GM23248 (cell line): Measurements from ENCODE around the gene ASPSCR1. TPM values are rescaled to one million over a fixed set of nuclear protein-coding genes. Genes with fewer than 3 reads are reported as not detected.

Experiments used
- DNase-seq: peaks from one replicate; pipeline ENCODE4 v3.0.0-alpha.2; 2015
- H2AFZ ChIP-seq: fragments of 200-600 bp; sonication (generic); 2 replicates; pipeline ENCODE4 v1.6.1; 2016; ENCODE audit warnings: antibody characterized with exemption
- H3F3A ChIP-seq: fragments of 200-600 bp; sonication (generic); 2 replicates; pipeline ENCODE4 v1.6.1; 2016; ENCODE audit warnings: mild to moderate bottlenecking, antibody characterized with exemption, mixed run types; ENCODE audit not compliant: insufficient read depth
- H3K27ac ChIP-seq: fragments of 200-600 bp; sonication (generic); 2 replicates; pipeline ENCODE4 v1.5.1; 2016; ENCODE audit warnings: mild to moderate bottlenecking
- H3K27me3 ChIP-seq: fragments of 200-600 bp; sonication (generic); replicated peaks from 2 replicates; pipeline ENCODE4 v1.6.1; 2016; ENCODE audit warnings: mild to moderate bottlenecking; ENCODE audit not compliant: insufficient read depth
- H3K36me3 ChIP-seq: fragments of 200-600 bp; sonication (generic); 2 replicates; pipeline ENCODE4 v1.6.1; 2016; ENCODE audit warnings: low read depth, mild to moderate bottlenecking
- H3K4me1 ChIP-seq: fragments of 200-600 bp; sonication (generic); 2 replicates; pipeline ENCODE4 v1.6.1; 2016; ENCODE audit warnings: mild to moderate bottlenecking; ENCODE audit not compliant: insufficient read depth
- H3K4me2 ChIP-seq: fragments of 200-600 bp; sonication (generic); one replicate; pipeline ENCODE4 v1.6.1; 2016; ENCODE audit warnings: mild to moderate bottlenecking; ENCODE audit not compliant: unreplicated experiment
- H3K4me3 ChIP-seq: fragments of 200-600 bp; sonication (generic); 2 replicates; pipeline ENCODE4 v1.5.1; 2016; ENCODE audit warnings: mild to moderate bottlenecking
- H3K79me2 ChIP-seq: fragments of 200-600 bp; sonication (generic); 2 replicates; pipeline ENCODE4 v1.6.1; 2016; ENCODE audit warnings: mild to moderate bottlenecking; ENCODE audit not compliant: insufficient read depth
- H3K9ac ChIP-seq: fragments of 200-600 bp; sonication (generic); 2 replicates; pipeline ENCODE4 v1.6.1; 2016; ENCODE audit warnings: mild to moderate bottlenecking
- H3K9me2 ChIP-seq: fragments of 200-600 bp; sonication (generic); 2 replicates; pipeline ENCODE4 v1.6.1; 2016; ENCODE audit warnings: mixed run types, mild to moderate bottlenecking, moderate library complexity; ENCODE audit not compliant: insufficient read depth
- H3K9me3 ChIP-seq: fragments of 200-600 bp; sonication (generic); one replicate; pipeline ENCODE4 v1.6.1; 2017; ENCODE audit warnings: low read depth
- H4K20me1 ChIP-seq: fragments of 200-600 bp; sonication (generic); 2 replicates; pipeline ENCODE4 v1.6.0; 2016; ENCODE audit not compliant: insufficient read depth
- EZH2 ChIP-seq: fragments of 200-600 bp; sonication (generic); IDR thresholded peaks from 2 replicates; pipeline ENCODE4 v1.6.1; 2018; ENCODE audit warnings: antibody characterized with exemption, mild to moderate bottlenecking; ENCODE audit not compliant: insufficient read depth, poor library complexity, severe bottlenecking
- EZH2phosphoT487 ChIP-seq: fragments of 200-600 bp; sonication (generic); IDR thresholded peaks from 2 replicates; pipeline ENCODE4 v1.6.1; 2018; ENCODE audit warnings: antibody characterized with exemption, moderate library complexity, mild to moderate bottlenecking, low read depth; ENCODE audit not compliant: insufficient read depth
- WGBS, 2 experiments: methylation state at CpG; one replicate each; pipeline ENCODE4 v1.1.6; 2015 to 2017; ENCODE audit warnings: low lambda C conversion rate in 2 of 2, low coverage in 1 of 2; ENCODE audit errors: missing lambda C conversion rate in 2 of 2; 5-methylcytosine and 5-hydroxymethylcytosine counted together
- in situ Hi-C: fragments of 300-500 bp; cut with MboI; formaldehyde crosslinking; loops from 2 replicates; pipeline ENCODE4 v1.15.0; 2020
- polyA plus RNA-seq: library from polyadenylated mRNA; unstranded; fragments of >200 nt; fragmentation: Nextera tagmentation; extraction: Ambion mirVana; gene quantifications from 2 replicates; pipeline ENCODE4 v1.2.1, GENCODE V29; 2016
- total RNA-seq: library from RNA; depleted of rRNA; stranded (reverse); fragments of >200 nt; shearing (Covaris generic); gene quantifications from 2 replicates; pipeline ENCODE4 v1.2.3, GENCODE V29; 2014

The ASPSCR1 gene
- total and polyA plus RNA-seq, 2 experiments from 2014 or later, result 20.6 to 23.5 TPM

GRCh38 chr17:82028966-82029365, 51.5 kb downstream of the ASPSCR1 start:
- Histone ChIP-seq H2AFZ (no peak overlapping the region), H3F3A (no peaks in the 10 kb centered on the region), H3K36me3 (no peaks in the 10 kb centered on the region), H3K9me3 (no peaks in the 10 kb centered on the region), H3K27ac (no peak overlapping the region), H3K9ac (no peak overlapping the region), H3K4me3 (no peak overlapping the region), H3K4me2 (no peak overlapping the region), H4K20me1 (no peaks in the 10 kb centered on the region), H3K4me1 (peaks cover 2% of the 10 kb centered on the region; the same call in 1 of the 2 replicates), H3K9me2 (no peaks in the 10 kb centered on the region), H3K27me3 (no peaks in the 10 kb centered on the region), H3K79me2 (no peaks in the 10 kb centered on the region)
- in situ Hi-C loops, result no loop called here
- 96 to 100% methylated on average over 9 of the region's 9 CpGs for WGBS, 2 experiments
- TF ChIP-seq EZH2phosphoT487 (no peak), EZH2 (no peak)
- no peak for DNase-seq

DNA sequence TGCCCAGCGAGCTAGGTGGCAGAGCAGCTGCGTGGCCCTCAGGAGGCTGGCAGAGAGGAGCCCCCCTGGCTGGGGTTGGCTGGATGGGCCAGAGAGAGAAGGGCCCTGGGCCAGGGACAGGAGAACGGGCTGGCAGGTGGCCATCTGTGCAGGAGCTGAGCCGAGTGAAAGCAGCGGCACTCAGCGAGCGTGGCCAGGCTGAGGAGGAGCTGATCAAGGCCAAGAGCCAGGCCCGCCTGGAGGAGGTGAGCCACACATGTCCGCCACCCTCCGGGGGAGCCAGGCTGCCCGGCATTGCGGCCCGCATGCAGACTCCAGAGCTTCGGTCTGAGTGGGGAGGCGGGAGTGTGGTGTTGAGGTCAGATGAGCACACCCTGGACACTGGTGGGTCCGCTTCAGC, 52.0 kb downstream of the ASPSCR1 start:
- H3K4me3 ChIP-seq, result no peak overlapping the region
- TF ChIP-seq EZH2, result no peak
- no peak for TF ChIP-seq EZH2phosphoT487
- in situ Hi-C loops, result no loop called here
- no peaks in the 10 kb centered on the region for H3K9me3 ChIP-seq
- H3K4me1 ChIP-seq, result no peaks in the 10 kb centered on the region
- no peaks in the 10 kb centered on the region for H3F3A ChIP-seq
- no peak overlapping the region for H2AFZ ChIP-seq
- no peak overlapping the region for H3K27ac ChIP-seq
- no peak overlapping the region for H3K9ac ChIP-seq
- H3K4me2 ChIP-seq, result no peak overlapping the region
- no peaks in the 10 kb centered on the region for H3K9me2 ChIP-seq
- no peaks in the 10 kb centered on the region for H3K79me2 ChIP-seq
- 92 to 96% methylated on average over 16 of the region's 16 CpGs for WGBS, 2 experiments
- H3K36me3 ChIP-seq, result no peaks in the 10 kb centered on the region
- no peaks in the 10 kb centered on the region for H4K20me1 ChIP-seq
- DNase-seq, result no peak
- H3K27me3 ChIP-seq, result no peaks in the 10 kb centered on the region

DNA sequence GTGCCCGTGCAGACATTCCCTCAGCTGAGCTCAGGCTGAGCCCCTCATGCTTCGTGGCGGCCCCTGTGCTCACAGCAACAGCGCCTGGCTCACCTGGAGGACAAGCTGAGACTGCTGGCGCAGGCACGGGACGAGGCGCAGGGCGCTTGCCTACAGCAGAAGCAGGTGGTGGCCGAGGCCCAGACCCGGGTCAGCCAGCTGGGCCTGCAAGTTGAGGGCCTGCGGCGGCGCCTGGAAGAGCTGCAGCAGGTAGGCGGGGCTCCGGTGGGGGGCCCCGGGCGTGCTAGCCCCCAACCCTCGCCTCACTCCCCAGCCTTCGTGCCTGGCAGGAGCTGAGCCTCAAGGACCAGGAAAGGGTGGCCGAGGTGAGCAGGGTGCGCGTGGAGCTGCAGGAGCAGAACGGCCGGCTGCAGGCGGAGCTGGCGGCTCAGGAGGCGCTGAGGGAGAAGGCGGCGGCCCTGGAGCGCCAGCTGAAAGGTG, 52.6 kb downstream of the ASPSCR1 start:
- in situ Hi-C loops, result no loop called here
- Histone ChIP-seq H3K4me1 (no peaks in the 10 kb centered on the region), H3K9ac (no peak overlapping the region), H3K79me2 (no peaks in the 10 kb centered on the region), H3K4me3 (no peak overlapping the region; the same call in 1 of the 2 replicates), H3K36me3 (no peaks in the 10 kb centered on the region), H3K9me2 (no peaks in the 10 kb centered on the region), H4K20me1 (no peaks in the 10 kb centered on the region), H3K9me3 (no peaks in the 10 kb centered on the region), H3K27ac (no peak overlapping the region), H3K4me2 (no peak overlapping the region), H3K27me3 (no peaks in the 10 kb centered on the region), H2AFZ (no peak overlapping the region), H3F3A (no peaks in the 10 kb centered on the region)
- 67 to 71% methylated on average over 30 to 31 of the region's 31 CpGs for WGBS, 2 experiments
- DNase-seq, result no peak
- TF ChIP-seq EZH2, result no peak
- TF ChIP-seq EZH2phosphoT487, result no peak

DNA sequence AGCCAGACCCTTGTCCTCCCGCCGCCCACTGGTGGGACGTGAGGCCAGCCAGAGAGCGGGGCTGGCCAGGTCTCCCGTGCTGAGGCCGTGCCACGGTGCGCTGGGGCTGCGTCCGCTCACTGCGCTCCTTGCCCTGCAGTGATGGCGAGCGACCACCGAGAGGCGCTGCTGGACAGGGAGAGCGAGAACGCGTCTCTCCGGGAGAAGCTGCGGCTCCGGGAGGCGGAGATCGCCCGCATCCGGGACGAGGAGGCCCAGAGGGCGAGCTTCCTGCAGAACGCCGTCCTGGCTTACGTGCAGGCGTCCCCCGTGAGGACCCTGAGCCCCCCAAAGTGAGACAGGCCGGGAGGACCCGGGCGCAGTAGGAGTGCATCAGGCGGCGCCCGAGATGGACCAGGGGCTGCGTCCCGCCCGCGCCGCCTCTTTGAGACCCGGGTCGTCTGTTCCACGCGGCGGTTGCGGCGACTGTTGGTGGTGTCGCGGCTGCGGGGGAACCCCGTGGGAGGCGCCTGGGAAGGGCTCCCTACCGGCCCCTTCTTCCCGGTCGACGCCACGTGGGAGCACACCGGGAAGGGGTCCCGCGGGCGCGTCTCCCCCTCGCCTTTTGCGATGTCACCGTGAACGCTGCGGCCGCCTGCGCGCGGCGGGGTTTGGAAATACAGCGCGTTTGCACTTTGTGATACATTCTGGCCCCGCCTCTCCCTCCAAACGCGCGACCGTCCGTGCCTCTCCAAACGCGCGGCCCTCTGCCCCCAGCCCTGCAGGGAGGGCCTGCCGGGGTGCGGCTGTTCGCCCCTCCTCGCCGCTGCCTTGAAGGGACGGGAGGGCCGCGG, 53.3 kb downstream of the ASPSCR1 start:
- peak overlapping the region; percentile 67 for H3K4me3 ChIP-seq
- peak overlapping the region; percentile 40; the same call in 1 of the 2 replicates for H3K9ac ChIP-seq
- H3K27me3 ChIP-seq, result no peaks in the 10 kb centered on the region
- in situ Hi-C loops, result no loop called here
- peak; percentile 93 for DNase-seq
- no peak overlapping the region for H3K27ac ChIP-seq
- no peaks in the 10 kb centered on the region for H3K79me2 ChIP-seq
- TF ChIP-seq EZH2, result no peak
- H3K4me2 ChIP-seq, result peak overlapping the region; percentile 65
- H4K20me1 ChIP-seq, result no peaks in the 10 kb centered on the region
- WGBS, 2 experiments, result 2 to 3% methylated on average over 76 to 86 of the region's 94 CpGs
- no peaks in the 10 kb centered on the region for H3K36me3 ChIP-seq
- no peaks in the 10 kb centered on the region for H3K9me3 ChIP-seq
- H3K4me1 ChIP-seq, result no peaks in the 10 kb centered on the region
- H3K9me2 ChIP-seq, result no peaks in the 10 kb centered on the region
- H3F3A ChIP-seq, result no peaks in the 10 kb centered on the region
- H2AFZ ChIP-seq, result peak overlapping the region; percentile 77
